GM12878 (cell line): ENCODE data around the gene DLX1. TPM values are rescaled to one million over a fixed set of nuclear protein-coding genes. Genes with fewer than 3 reads are reported as not detected.

Experiments
- ATAC-seq: fragments of 200-7000 bp; cut with Tn5 transposase; 3 replicates; pipeline ENCODE4 v1.9.1; 2020; ENCODE audit warnings: mild to moderate bottlenecking, moderate library complexity
- BruUV-seq: library from RNA; stranded (reverse); fragments of 400-500 nt; replicated peaks from 2 replicates; lab custom pipeline; 2021; lab: Mats Ljungman, UMichigan
- CTCF ChIA-PET: fragments of 300-600 bp; sonication (Branson Sonifier 250); formaldehyde crosslinking; extraction: SDS; loops from one replicate; lab custom pipeline; 2021; ENCODE audit warnings: inconsistent platforms; lab: Yijun Ruan, JAX
- POLR2A ChIA-PET: fragments of 350-600 bp; formaldehyde crosslinking; extraction: SDS; loops from one replicate; lab custom pipeline; 2021; ENCODE audit warnings: inconsistent platforms; lab: Charles Lee
- RAD21 ChIA-PET: fragments of 300-600 bp; sonication (Branson Sonifier 250); formaldehyde crosslinking; loops from one replicate; lab custom pipeline; 2023; ENCODE audit warnings: antibody characterized with exemption; ENCODE audit not compliant: unreplicated experiment; lab: Charles Lee
- SMC1A ChIA-PET: fragments of 300-600 bp; sonication (Branson Sonifier 250); formaldehyde crosslinking; loops from one replicate; lab custom pipeline; 2023; ENCODE audit not compliant: unreplicated experiment, uncharacterized antibody; lab: Charles Lee
- DNase-seq: peaks from one replicate; pipeline ENCODE4 v3.0.0-alpha.2; 2011; ENCODE audit warnings: low read depth, low spot score
- FAIRE-seq: peaks from 3 replicates; lab custom pipeline; 2011; peaks lifted over from hg19 to GRCh38; lab: Jason Lieb, UNC
- H2AFZ ChIP-seq: 2 replicates; pipeline ENCODE4 v1.6.0; 2011; ENCODE audit warnings: low read depth, low read length, control low read depth; ENCODE audit not compliant: control insufficient read depth
- H3K27ac ChIP-seq: 2 replicates; pipeline ENCODE4 v1.5.1; 2011; ENCODE audit warnings: control low read depth; ENCODE audit not compliant: control insufficient read depth, insufficient read depth
- H3K27me3 ChIP-seq, 2 experiments: replicated peaks in 1 of 2; 2 replicates each; pipeline versions ENCODE4 v1.6.0 to v1.6.1; 2011; ENCODE audit warnings: low read length in 1 of 2; ENCODE audit not compliant: control insufficient read depth in 2 of 2, insufficient read depth in 2 of 2
- H3K36me3 ChIP-seq, 2 experiments: 2 replicates each; pipeline ENCODE4 v1.5.1; 2011; ENCODE audit warnings: low read length in 1 of 2; ENCODE audit not compliant: control insufficient read depth in 2 of 2, insufficient read depth in 2 of 2
- H3K4me1 ChIP-seq: 2 replicates; pipeline ENCODE4 v1.6.1; 2011; ENCODE audit warnings: mild to moderate bottlenecking, low read length, moderate library complexity, mixed read lengths; ENCODE audit not compliant: control insufficient read depth, insufficient read depth
- H3K4me2 ChIP-seq: 2 replicates; pipeline ENCODE4 v1.6.0; 2011; ENCODE audit warnings: control low read depth; ENCODE audit not compliant: control insufficient read depth, insufficient read depth
- H3K4me3 ChIP-seq: fragments of 200-600 bp; sonication (generic); 2 replicates; pipeline ENCODE4 v1.5.1; 2016
- H3K79me2 ChIP-seq: 2 replicates; pipeline ENCODE4 v1.6.0; 2011; ENCODE audit warnings: low read length; ENCODE audit not compliant: control insufficient read depth, insufficient read depth
- H3K9ac ChIP-seq: 2 replicates; pipeline ENCODE4 v1.8.0; 2011; ENCODE audit warnings: low read length, control low read depth, mixed read lengths; ENCODE audit not compliant: control insufficient read depth, insufficient read depth
- H3K9me3 ChIP-seq: replicated peaks from 3 replicates; pipeline ENCODE4 v1.5.1; 2011; ENCODE audit warnings: mild to moderate bottlenecking, low read length; ENCODE audit not compliant: control insufficient read depth, insufficient read depth
- H4K20me1 ChIP-seq: 2 replicates; pipeline ENCODE4 v1.6.0; 2011; ENCODE audit not compliant: control insufficient read depth, insufficient read depth
- BRCA1 ChIP-seq: IDR thresholded peaks from 2 replicates; pipeline ENCODE4 v1.6.1; 2011; ENCODE audit warnings: low read depth, low read length, improper control_type of control experiment
- CBX3 ChIP-seq: fragments of 200-600 bp; sonication (generic); IDR thresholded peaks from 2 replicates; pipeline ENCODE4 v1.6.1; 2016; ENCODE audit warnings: low read depth, borderline replicate concordance
- NBN ChIP-seq: fragments of 450-650 bp; IDR thresholded peaks from 2 replicates; pipeline ENCODE4 v1.6.1; 2016
- WGBS: methylation state at CpG from one replicate; pipeline ENCODE4 v1.1.6; 2016; ENCODE audit warnings: low lambda C conversion rate; ENCODE audit not compliant: insufficient replicate concordance, insufficient coverage; ENCODE audit errors: missing lambda C conversion rate; 5-methylcytosine and 5-hydroxymethylcytosine counted together
- in situ Hi-C: fragments of 300-500 bp; cut with MboI; formaldehyde crosslinking; loops from 9 replicates; pipeline ENCODE4 v1.14.3; 2018; ENCODE audit warnings: mixed read lengths
- intact Hi-C: fragments of 100-400 bp; cut with micrococcal nuclease; formaldehyde crosslinking; loops from one replicate; pipeline ENCODE4 v1.14.2; 2022; ENCODE audit not compliant: unreplicated experiment
- polyA plus RNA-seq, 11 experiments: library from polyadenylated mRNA; depleted of rRNA in 4 of 11; unstranded in 6 of 11; stranded (reverse) in 5 of 11; fragments of >200 nt; fragmentation: Nextera tagmentation in 4 of 11; fragmentation: Illumina TruSeq in 1 of 11; extraction: Ambion mirVana in 4 of 11; extraction: Trizol in 1 of 11; gene quantifications; 1 replicate in 1 of 11; 2 replicates in 10 of 11; pipeline versions ENCODE4 v1.2.1 to v1.2.3, GENCODE V29; 2011 to 2016; ENCODE audit warnings: inconsistent platforms in 2 of 11, missing spikeins in 2 of 11, low read depth in 1 of 11
- total RNA-seq, 4 experiments: library from RNA; depleted of rRNA in 3 of 4; stranded (reverse); fragments of >200 nt in 3 of 4; fragmentation: Illumina TruSeq in 1 of 4; extraction: Trizol in 1 of 4; gene quantifications; 2 replicates each; pipeline versions ENCODE4 v1.2.1 to v1.2.3, GENCODE V29; 2013 to 2021
- TF ChIP-seq, protein P1 (sequence below): fragments of 450-650 bp; IDR thresholded peaks from 2 replicates; pipeline ENCODE4 v1.6.1; 2016; ENCODE audit warnings: mild to moderate bottlenecking
- TF ChIP-seq, protein P2 (sequence below): fragments of 450-650 bp; IDR thresholded peaks from 2 replicates; pipeline ENCODE4 v1.6.1; 2016; ENCODE audit warnings: mild to moderate bottlenecking

The DLX1 gene
- total and polyA plus RNA-seq, 10 of the 15 experiments (the other 5 are each of a cell fraction or from before 2014, with no cell fraction given): 0.06 TPM; not detected in 9

DNA sequence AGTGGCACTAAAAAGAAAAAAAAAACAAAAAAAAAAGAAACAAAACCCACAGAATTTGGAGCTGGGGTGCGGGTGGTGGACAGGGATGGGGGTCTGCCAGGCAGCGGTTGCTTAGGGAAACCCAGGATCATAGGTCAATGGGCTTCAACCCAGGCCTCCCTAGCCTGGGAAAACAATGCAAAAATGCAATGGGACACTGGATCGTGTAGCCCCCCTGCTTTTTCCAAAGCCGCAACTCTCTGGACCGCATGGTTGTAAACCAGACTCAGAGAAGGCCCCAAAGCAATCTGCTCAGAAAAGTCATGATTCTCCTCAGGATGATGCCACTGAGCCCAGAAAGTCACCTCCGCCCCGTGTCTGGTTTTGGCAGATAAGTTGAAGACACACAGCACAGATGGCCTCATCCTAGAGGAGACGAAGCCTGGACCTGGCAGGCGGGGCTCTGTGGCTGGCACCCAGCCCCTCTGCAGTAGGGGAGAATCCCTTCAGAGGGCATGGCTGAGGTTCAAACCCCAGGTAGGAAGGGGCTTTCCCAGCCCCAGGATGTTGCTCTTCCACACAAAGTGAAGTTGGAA is 12.3 kb downstream of the DLX1 start:
- H3K9me3 ChIP-seq: no peaks in the 10 kb centered on the region
- H3K4me2 ChIP-seq: no peak overlapping the region
- peaks cover 35 to 56% of the 10 kb centered on the region in 2 experiments for H3K27me3 ChIP-seq
- no peaks in the 10 kb centered on the region for H3K79me2 ChIP-seq
- no peak for DNase-seq
- BruUV-seq: no TSS peak
- intact Hi-C loops: no loop called here
- peaks cover 2% of the 10 kb centered on the region; the same call in 1 of the 2 replicates for H4K20me1 ChIP-seq
- SMC1A ChIA-PET: interaction anchor here (0.6 kb wide), 1 partner anchor 235 kb away, joined by 3 read pairs; no protein-coding TSS in a partner anchor
- no peak overlapping the region for H2AFZ ChIP-seq
- CTCF ChIA-PET: no interaction called here
- H3K36me3 ChIP-seq: no peaks in the 10 kb centered on the region
- TF ChIP-seq, protein P1, sequence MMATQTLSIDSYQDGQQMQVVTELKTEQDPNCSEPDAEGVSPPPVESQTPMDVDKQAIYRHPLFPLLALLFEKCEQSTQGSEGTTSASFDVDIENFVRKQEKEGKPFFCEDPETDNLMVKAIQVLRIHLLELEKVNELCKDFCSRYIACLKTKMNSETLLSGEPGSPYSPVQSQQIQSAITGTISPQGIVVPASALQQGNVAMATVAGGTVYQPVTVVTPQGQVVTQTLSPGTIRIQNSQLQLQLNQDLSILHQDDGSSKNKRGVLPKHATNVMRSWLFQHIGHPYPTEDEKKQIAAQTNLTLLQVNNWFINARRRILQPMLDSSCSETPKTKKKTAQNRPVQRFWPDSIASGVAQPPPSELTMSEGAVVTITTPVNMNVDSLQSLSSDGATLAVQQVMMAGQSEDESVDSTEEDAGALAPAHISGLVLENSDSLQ: no peak
- no peak for TF ChIP-seq CBX3
- TF ChIP-seq, protein P2, sequence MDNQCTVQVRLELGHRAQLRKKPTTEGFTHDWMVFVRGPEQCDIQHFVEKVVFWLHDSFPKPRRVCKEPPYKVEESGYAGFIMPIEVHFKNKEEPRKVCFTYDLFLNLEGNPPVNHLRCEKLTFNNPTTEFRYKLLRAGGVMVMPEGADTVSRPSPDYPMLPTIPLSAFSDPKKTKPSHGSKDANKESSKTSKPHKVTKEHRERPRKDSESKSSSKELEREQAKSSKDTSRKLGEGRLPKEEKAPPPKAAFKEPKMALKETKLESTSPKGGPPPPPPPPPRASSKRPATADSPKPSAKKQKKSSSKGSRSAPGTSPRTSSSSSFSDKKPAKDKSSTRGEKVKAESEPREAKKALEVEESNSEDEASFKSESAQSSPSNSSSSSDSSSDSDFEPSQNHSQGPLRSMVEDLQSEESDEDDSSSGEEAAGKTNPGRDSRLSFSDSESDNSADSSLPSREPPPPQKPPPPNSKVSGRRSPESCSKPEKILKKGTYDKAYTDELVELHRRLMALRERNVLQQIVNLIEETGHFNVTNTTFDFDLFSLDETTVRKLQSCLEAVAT: no peak
- no peak for TF ChIP-seq NBN
- TF ChIP-seq BRCA1: no peak
- no peak for ATAC-seq
- RAD21 ChIA-PET: no interaction called here
- H3K27ac ChIP-seq: no peak overlapping the region
- POLR2A ChIA-PET: interaction anchor here (0.6 kb wide), 1 partner anchor 91 kb away, joined by 4 read pairs; no protein-coding TSS in a partner anchor
- no peak overlapping the region for H3K4me3 ChIP-seq
- no peak for FAIRE-seq
- in situ Hi-C loops: no loop called here
- WGBS: 63% methylated on average over 9 of the region's 9 CpGs
- H3K9ac ChIP-seq: no peak overlapping the region
- H3K4me1 ChIP-seq: peaks cover 31% of the 10 kb centered on the region
